Smooth muscle cell of the coronary artery (primary cell): ENCODE results near the gene C8A. TPM values are rescaled to one million over a fixed set of nuclear protein-coding genes. Genes with fewer than 3 reads are reported as not detected.

Experiments used
- total RNA-seq: library from RNA; depleted of rRNA; stranded (reverse); fragments of >200 nt; gene quantifications from 2 replicates; pipeline ENCODE4 v1.2.3, GENCODE V29; 2014; ENCODE audit warnings: low replicate concordance

The C8A gene
- total RNA-seq: not detected in 2 replicates

GRCh38 chr1:56854521-56855099 is at the start of gene C8A:
Gene C8A (plus strand): TSS chr1:56854797. CDS start chr1:56854902, 105 bp downstream.

DNA sequence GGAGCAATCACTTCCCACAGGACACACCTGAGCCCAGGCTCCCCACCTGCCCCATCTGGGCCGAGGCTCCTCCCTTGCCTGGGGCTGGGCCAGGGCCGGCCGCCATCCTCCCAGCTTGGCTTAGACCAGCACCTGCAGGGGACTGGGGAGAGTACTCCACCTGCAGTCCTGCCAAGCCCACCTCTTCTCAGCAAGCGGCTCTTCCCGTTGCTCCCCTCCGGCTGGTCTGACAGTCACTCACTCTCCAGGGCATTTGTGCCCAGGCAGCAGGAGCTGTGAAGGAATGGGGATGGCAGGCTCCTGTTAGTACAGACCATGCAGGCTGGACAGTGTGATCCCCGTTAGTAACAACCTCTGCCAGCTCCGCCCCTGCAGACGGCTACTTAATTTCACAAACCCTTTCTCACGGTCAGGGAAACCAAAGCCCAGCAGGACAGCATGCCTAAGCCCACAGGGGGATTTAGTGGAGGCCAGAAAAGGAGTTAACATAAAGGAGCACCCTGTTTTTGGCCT is 35.2 kb upstream of the C8A start, which contains the start of gene FYB2:
FYB2 (minus strand) TSS at position 18 of the 513 bp plus-strand sequence. CDS start 114 bp downstream, outside the sequence.

DNA sequence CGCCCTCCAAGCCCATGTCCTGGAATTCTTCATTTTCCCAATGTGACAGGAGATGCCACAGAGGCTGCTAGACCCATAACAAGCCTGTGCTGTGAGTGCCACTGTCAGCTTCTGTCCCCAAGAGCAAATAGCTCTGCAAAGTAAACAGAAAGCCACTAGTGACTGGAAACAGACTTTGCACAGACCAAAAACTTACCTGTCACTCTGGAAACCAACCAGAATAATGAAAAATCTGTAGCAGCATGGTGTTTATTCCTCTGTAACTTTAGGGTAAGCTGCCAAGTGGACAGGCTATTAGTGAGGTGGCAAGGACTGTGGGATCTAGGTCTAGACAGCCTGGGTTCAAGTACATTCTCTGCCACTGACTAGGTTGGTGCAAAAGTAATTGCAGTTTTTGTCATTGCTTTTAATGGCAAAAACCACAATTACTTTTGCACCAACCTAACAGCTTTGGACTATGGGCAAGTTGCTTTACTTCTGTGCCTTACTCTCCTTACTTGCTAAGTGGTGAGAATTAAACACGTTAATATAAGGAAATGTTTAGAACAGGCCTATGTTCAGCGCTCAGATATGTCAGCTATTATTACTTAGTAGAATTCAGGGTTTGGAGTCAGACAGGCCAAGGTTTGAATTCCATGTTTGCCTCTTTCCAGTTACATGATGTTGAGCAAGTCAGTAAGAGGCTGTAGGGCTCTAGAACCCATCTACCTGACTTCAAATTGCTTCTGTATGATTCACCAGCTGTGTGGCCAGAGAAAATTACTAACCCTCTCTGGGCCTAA is 111.5 kb downstream of the C8A start, which contains the start of gene C8B:
C8B (minus strand) TSS at position 100 of the 782 bp plus-strand sequence; CDS start at position 33, 67 bp downstream.

Other genes starting within 250 kb of the C8A start
- 0.70 and 1.5 TPM in 2 replicates for gene PRKAA2, start 209.5 kb upstream of the C8A start, total RNA-seq
- not detected in 2 replicates for gene FYB2, start 35.4 kb upstream of the C8A start, total RNA-seq
- not detected in 2 replicates for gene C8B, start 111.2 kb downstream of the C8A start, total RNA-seq